HG02884 (cell line): ENCODE results near the gene NDC80.
"Not testable (repeated sequence)": the region's sequence is repeated elsewhere in the genome, so short reads cannot be mapped to it uniquely, and the experiment has no call there.

Experiments
- ATAC-seq: cut with Tn5 transposase; IDR thresholded peaks from one replicate; pipeline ENCODE4 v1.9.1; 2021; ENCODE audit warnings: mild to moderate bottlenecking, moderate library complexity; ENCODE audit not compliant: unreplicated experiment

NDC80 gene

DNA sequence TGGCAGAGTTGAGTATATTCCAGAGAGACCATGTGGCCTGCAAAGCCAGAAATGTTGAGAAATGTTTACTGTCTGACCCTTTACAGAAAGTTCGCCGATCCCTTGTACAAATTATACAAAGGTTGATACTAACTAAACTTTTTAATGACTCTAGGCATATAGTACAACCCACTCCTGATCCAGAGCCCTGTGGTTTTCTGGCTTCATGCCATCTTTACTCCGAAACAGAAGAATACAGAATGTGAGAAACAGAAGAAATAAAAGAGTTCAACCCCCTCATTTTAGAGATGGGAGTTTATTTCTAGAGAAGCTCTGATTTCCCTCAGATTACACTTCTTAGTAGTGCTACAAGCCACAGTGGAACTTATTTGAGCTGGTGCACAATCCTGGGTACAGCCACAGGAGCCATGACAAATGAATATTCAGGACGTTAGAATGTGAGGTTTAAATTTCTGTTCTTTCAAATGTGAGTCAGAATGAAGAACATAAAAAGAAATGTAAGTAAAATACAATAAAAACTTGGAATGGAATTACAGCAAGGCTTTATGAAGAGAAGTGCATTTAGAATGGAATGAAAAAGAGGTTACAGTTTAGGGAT, 46.1 kb downstream of the NDC80 start:
- ATAC-seq = no peak

DNA sequence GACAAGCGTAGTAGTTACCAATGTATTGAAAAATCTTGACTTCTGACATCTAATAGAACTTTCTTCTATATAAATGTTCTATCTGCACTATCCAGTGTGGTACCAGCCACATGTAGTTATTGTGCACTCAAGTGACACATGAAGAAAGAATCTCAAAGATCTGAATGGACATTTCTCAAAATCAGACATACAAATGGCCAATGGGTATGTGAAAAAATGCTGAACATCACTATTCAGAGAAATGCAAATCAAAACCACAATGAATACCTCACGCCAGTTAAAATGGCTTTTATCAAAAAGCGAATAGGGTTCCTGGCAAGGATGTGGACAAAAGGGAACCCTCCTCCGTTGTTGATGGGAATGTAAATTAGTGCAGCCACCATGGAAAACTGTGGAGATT, 46.7 kb downstream of the NDC80 start:
- ATAC-seq = no peak

DNA sequence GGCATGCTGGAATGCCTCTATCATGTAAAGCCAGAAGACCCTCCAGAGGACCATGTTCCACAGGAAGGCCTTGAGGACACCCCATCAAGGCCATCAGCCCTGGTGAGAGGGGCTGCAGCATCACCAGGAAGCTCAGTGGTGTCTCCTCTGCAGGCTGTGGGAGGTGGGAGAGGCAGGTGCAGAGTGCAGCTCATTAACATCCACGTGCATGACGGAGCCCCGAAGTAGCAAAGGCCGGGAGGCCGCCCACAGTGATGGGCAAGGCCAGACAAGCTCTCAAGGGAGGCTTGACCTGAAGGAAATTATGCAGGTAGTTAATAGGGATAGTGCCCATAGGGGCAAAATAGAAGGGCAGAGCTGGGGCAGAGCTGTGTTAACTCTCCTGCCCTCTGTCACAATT, 53.9 kb downstream of the NDC80 start:
- ATAC-seq = no peak

DNA sequence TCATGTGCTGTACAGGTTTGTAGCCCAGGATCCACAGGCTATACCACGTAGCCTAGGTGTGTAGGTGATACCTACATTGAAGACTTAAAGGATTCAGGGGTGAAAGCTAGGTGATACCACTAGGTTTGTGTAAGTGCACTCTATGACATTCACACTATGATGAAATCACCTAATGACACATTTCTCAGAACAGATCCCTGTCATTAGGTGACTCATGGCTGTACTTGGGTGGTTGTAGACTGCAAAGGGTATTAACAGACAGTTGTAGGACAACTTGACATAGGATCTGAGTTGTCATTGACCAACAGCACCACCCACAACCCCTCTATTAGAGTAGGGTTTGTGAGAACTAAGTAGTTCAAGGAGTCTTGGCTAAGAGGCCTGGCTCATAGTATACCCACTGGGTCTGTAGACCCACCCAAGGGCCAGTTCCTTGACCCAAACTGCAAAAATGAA, 56.5 kb downstream of the NDC80 start:
- peak; percentile 98 for ATAC-seq

DNA sequence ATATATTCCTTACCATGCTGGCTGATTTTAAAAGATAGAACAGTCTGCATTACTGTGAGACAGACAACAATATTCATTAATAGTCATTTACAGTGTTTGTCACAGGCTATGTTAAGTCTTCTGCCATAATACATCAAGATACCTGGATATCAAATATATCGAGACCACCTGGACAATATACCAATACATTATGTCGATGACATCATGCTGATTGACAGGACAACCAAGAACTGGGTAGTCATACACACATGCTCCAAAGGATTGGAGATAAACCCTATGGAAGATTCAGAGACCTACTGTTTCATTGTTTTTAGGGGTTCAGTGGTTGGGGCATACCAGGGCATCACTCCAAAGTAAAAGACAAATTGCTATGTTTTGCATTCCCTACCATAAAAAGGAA, 57.6 kb downstream of the NDC80 start:
- no peak for ATAC-seq

DNA sequence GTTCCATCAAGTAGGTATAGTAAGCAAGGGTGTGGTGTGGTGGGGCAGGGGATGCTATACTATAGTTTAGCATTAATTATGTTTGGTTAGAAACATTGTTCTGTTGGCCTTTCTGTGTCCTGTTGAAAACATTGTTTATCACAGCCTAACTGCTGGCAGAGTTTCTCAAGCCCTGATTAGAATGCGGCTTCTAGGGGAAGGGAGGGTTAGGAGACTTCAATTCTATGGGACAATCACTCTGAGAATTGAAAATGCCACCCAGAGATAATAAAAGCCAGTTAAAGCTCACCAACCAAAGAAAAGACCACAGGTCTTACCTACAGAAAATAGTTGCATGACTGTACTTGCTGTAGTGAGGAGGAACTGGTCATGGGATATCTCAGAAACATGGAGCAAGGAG, 64.2 kb downstream of the NDC80 start:
- ATAC-seq = no peak

DNA sequence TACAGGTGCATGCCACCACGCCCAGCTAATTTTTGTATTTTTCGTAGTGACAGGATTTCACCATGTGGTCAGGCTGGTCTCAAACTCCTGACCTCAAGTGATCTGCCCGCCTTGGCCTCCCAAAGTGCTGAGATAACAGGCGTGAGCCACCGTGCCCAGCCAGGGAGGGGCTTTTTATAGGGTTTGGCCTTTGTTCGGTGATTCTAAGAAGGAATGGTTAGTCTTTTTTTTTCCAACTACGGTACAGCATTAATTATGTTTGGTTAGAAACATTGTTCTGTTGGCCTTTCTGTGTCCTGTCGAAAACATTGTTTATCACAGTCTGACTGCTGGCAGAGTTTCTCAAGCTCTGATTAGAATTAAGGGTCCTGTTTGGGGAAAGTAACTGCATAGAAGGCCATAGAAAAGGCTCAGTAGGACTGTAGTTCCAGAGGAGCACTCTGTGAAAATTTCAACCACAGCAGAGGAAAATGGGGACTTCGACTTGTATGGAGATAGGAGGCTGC, 64.8 kb downstream of the NDC80 start:
- ATAC-seq = peak; percentile 2

DNA sequence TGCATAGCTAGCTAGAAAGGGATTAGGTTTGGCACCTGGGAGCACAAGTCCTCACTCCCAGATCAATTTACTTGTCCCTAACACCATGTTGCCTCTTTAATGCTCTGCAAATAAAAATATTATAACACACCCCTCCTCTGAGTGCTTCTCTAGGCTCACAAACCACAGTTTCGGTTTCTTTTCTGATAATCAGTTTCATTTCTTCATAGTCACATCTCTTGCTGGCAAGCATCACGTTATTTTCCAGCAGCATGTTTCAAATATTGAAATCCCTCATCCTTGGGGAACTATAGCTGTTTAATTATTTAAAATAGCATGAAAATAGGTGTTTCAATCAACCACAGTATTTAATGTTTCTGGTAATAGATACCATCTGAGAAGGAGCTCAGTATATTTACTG, 70.3 kb downstream of the NDC80 start:
- peak; percentile 50 for ATAC-seq

DNA sequence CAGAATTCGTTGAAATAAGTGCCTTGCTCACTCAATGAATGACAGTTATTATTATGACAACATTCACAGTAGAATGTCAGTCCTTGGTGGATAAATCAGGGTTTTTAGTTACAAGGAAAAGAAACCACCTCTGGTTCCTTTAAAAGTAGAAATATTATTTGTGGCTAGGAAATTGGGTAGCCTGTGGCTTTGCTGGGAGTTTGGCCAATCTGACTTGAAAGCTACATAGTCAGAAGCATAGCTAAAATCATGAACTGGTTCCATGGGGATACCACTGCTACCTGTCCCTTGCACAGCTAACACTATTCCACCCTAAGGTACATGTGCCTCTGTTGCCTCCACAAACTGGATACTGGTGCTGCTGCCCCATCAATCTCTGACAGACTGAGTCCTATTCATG, 71.4 kb downstream of the NDC80 start:
- no peak for ATAC-seq

DNA sequence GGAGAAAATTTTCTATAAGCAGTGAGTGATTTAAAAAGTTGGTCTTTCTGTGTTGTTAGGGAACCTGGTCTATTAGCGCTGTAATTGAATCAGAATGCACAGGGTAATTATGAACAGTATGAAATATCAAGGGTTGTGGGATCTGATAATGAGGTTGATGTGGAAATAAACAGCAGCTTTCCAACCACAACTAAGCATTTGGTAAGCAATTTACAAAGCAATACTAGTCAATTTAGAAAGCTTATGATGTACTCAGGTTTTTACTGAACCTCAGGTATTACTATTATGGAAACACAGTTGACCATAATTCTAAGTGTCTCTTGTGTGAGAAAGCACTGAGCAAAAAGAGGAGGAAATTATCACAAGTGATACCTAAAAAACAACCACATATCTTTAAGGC, 73.2 kb downstream of the NDC80 start:
- ATAC-seq = no peak

DNA sequence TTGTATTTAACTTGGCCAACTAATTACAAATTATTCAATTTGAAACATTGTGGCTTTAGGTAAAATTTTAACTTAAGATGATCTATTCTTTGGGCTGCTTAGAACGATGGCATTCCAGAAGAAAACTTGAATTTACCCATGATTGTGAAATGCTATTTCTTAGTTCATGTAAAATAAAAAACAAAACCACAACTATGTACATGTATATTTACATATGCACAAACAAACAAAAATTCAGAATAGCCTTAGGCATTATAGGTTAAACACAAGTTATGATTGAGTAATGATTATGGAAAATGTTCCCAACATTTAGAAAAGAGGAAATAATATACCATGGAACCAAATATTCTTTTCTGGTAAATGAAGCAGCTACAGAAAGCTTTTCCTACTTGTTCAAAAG, 80.6 kb downstream of the NDC80 start:
- ATAC-seq = no peak

DNA sequence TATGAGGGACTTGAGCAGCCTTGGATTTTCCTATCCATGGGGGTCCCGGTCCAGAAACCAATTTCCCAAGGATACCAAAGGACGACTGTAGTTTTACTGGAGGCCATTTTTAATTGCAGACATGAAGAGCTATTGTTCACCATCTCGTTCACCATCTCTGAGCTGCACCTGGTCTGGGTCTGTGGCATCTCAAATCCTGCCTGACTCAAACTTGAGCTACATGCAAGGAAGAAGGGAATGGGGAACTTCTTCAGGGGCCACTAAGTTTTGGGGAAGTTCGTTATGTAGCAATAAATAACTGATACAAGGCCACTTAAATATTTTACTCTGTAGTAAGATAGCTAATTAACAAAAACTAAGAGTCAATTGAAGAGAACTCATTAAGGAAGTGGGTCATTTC, 82.1 kb downstream of the NDC80 start:
- no peak for ATAC-seq

DNA sequence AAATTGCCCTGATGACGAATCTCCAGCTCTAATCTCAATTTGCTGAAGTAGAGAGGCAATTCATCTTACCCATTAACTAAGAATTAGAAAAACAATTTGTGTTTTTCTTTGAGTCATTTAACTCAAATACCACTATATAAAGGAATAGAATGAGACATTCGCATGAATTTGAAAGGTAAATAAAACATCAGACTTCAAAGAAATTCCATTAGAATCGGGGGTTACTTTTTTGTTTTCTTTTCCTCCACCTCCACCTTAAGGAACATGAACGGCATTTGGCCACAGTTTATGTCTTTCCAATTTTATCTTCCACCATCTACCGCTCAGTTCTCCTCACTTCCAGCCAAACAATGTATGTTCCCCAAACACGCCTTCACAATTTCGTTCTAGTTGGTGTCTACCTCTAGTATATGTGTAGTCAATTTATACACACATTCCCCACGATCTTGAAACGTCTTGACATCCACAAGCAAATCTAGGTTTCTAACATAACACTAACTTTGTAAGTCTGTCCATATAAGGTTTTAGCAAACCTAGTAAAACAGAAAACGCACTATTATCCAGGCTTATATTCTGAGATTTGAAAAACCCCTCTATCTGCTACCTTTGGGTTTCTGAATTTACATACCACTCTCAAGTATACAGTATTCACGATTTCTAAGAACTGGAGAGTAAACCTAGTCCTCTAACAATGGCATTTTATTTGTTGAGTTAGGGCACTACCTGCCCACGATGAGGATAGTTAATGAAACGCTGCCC, 83.0 kb downstream of the NDC80 start:
- ATAC-seq = no peak

DNA sequence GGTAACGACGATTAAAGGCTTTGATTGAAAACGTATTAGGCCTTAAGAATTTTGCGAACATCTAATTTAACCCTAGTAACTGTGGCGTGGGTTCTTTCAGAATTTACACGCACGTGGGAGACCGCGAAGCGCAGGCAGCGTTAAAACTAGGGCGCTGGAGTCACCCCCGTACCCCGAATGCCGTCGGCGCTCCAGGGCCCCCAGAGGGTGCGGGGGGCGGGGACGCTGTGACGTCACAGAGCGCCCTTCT, 83.5 kb downstream of the NDC80 start:
- ATAC-seq = peak; percentile 31

DNA sequence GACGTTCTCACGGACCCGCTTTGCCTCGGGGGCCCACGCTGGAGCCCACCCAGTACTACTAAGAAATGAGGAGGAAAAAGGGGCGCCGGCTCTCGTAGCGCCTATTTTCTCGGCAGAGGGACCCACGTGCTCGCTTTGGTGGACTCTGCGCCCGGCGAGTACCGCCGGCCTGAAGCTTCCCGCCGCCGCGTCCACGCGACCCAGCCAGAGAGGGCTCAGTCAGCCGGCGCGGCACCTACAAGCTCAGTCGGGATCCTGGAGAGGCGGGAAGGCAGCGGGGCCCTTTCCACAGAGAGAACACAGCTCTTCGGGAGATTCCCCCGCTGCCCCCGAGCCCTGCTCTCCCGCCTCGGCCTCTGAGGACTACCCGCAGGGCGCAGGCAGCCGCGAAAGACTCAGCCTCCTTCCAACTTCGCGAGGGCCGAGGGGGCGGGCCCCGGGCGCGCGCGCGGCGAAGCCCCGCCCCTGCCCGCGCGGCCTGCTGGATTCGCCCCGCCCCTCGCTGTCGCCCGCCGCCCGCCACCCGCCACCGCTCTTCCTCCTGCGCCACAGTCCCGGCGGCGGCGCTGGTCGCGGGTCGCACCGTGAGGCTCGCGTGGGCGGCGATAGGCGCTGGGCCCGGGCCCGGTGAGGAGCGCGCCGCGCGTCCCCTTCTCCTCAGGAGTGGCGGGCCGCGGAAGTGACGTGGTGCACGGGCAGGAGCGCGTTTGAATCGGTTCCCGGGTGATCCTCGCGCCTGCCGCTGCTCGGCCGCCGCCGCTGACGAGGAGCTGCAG, 84.0 kb downstream of the NDC80 start, which contains the start of gene SMCHD1:
Gene SMCHD1, plus strand, starts transcription at position 549 of the 776 bp plus-strand sequence. CDS start 350 bp downstream, outside the sequence.
- ATAC-seq = peak; percentile 61

DNA sequence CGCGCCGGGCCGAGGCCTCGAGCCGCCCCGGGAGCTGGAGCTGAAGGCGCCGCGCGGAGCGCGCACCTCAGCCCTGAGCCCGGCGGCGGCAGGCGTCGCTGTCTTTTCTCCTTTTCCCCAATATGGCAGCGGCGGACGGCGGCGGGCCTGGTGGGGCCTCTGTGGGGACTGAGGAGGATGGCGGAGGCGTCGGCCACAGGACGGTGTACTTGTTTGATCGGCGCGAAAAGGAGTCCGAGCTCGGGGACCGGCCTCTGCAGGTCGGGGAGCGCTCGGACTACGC, 84.5 kb downstream of the NDC80 start:
- peak; percentile 14 for ATAC-seq

DNA sequence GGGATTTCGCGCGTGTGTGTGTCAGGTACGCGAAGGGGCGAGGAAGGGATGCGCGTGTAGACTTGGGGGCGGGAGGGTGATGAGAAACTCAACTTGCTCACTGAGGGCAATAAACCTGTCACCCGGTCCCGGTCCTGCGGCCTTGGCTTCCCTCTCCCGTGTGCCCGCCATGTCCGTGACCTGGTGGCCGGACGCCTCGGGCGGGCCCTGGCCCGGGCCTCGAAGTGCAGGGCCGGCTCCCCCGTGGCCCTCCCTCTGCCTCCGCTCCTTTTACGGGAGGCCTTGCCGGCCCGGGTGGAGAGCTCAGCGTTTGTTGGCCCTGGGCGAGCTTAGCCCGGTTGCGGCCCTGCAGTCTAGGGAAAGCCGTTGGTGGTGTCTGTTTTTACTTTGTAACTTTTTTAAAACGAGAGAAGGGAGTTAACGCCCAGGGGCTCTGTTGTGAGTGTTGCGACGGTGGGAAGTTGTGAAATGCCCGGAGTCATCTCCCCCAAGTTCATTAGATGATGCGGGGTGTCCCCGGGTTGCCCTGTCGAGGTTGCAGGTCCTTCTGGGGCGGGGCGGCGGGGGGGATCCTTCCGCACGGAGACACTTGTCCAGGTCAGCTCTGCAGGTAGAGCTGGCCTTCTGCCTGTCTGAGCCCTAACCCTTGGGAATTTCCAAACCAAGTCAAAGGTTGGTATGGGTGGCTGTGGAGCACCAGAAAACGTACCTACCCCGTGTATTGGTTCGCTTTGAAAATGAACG, 85.1 kb downstream of the NDC80 start:
- no peak for ATAC-seq

DNA sequence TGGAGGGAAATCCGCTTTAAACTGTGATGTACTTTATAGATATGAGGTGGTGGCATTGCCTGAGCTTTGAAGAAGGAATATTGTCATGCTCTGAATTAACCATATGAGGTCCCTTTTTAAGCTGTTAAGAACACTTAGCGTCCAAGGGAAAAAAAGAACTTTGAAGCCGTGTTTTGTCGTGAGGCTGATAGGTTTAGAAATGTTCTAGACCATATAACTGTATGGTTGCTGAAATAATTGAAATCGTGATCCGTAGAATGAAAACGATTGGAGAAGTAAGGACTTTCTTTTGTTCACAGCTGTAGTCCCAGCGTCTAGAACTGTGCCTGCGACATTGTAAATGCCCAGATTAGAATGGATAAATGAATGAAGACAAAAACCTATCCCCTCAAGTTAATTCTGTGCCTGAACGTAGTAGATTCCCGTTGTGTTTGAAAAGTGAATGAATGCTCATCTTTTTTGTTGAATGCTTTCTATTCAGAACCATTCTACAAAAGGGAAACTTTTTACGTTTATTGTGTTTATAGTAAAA, 85.7 kb downstream of the NDC80 start:
- ATAC-seq = no peak

DNA sequence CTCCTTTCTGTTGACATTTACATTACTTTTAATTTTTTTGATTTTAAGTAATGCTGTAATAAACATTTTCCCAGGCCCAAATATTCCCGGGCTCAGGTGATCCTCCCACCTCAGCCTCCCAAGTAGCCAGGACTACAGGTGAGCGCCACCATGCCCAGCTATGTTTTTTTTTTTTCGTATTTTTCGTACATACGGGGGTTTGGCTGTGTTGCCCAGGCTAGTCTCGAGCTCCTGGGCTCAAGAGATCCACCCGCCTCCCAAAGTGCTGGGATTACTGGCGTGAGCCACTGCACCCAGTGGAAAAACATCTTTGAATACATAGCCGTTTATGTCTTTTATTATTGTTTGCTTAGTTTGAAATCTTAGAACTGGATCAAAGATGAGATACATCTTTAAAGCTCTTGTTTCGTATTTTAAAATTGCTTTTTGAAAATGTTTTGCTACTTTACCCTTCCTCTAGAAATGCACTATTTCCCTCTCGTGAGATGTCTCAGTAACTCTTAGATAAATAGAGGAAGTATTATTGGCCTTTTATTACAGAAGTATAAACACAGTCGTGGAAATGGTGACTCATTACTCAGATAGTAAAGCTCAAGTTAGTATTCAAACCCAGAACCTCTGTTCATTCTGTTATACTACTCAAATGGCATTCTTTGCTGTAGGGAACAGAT, 86.6 kb downstream of the NDC80 start:
- ATAC-seq = no peak

DNA sequence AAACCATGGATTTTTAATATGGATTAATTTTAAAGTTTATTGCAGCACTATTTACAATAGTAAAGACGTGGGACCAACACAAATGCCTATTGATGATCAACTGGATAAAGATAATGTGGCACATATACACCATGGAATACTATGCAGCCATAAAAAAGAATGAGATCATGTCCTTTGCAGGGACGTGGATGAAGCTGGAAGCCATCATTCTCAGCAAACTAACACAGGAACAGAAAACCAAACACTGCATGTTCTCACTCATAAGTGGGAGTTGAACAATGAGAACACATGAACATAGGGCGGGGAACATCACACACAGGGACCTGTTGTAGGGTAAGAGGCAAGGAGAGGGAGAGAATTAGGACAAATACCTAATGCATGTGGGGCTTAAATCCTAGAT, 89.5 kb downstream of the NDC80 start:
- not testable (repeated sequence) for ATAC-seq

DNA sequence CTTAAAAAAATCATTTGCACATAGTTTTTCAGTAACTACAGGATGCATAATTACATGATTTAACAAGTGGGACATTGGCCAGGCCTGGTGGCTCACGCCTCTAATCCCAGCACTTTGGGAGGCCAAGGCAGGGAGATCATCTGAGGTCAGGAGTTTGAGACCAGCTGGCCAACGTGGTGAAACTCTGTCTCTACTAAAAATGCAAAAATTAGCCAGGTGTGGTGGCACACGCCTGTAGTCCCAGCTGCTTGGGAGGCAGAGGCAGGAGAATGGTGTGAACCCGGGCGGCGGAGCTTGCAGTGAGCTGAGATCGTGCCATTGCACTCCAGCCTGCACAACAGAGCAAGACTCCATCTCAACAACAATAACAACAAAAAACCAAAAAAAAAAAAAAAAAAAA, 90.9 kb downstream of the NDC80 start:
- not testable (repeated sequence) for ATAC-seq
